ENCODE measurements around the gene TSPEAR. TPM values are rescaled to one million over a fixed set of nuclear protein-coding genes. Genes with fewer than 3 reads are reported as not detected.

Gene TSPEAR
- polyA plus RNA-seq, 1 experiment = not detected

DNA sequence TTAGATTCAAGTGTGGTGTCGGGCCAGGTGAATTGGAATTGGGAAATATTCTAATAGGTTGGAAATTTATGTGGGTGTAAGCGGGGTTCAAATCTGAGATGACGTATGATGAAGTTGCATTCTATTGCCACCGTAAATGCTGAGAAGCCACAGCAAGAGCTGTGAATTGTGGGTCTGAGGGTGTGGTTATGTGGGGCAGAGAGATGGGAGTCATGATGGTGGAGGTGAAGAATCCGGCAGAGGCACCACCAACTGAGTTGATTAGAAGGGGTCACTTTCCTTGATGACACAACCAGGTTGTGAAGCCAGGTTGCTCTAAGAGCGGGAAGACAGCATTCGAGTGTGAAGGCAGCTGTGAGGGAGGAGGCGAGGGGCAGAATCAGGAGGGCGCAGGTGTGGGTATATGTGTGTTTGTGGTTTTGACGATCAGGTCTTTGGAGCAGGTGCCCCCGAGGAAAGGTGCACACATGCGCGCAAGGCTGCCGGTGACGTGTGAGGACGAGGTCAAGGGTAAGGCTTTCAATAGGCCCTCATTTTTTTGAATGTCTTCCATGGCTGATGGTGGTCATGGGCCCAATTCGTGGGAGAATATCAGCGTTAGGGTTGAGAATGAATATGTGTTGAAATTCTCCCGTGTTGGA lies 237.3 kb downstream of the TSPEAR start:
- DNase-seq (ENCODE audit: low read depth) = no peak
- Histone ChIP-seq H3K36me3 (ENCODE audit: control insufficient read depth, insufficient read depth, low read length) (no peaks in the 10 kb centered on the region), H3K4me3 (ENCODE audit: low read depth, low read length) (no peak overlapping the region), H3K27me3 (ENCODE audit: control insufficient read depth, insufficient read depth, low read length) (peaks cover 4% of the 10 kb centered on the region; the same call in 1 of the 2 replicates)
- TF ChIP-seq, protein P1, sequence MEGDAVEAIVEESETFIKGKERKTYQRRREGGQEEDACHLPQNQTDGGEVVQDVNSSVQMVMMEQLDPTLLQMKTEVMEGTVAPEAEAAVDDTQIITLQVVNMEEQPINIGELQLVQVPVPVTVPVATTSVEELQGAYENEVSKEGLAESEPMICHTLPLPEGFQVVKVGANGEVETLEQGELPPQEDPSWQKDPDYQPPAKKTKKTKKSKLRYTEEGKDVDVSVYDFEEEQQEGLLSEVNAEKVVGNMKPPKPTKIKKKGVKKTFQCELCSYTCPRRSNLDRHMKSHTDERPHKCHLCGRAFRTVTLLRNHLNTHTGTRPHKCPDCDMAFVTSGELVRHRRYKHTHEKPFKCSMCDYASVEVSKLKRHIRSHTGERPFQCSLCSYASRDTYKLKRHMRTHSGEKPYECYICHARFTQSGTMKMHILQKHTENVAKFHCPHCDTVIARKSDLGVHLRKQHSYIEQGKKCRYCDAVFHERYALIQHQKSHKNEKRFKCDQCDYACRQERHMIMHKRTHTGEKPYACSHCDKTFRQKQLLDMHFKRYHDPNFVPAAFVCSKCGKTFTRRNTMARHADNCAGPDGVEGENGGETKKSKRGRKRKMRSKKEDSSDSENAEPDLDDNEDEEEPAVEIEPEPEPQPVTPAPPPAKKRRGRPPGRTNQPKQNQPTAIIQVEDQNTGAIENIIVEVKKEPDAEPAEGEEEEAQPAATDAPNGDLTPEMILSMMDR (IDR thresholded peaks at IDR 0.05; ENCODE audit: insufficient read depth, low read depth, low read length) = no peak
- CTCF ChIA-PET = interaction anchor here (1.0 kb wide), 2 partner anchors 12 to 26 kb away, joined by 3 to 4 read pairs; no protein-coding TSS in a partner anchor
- POLR2A ChIA-PET = no interaction called here

DNA sequence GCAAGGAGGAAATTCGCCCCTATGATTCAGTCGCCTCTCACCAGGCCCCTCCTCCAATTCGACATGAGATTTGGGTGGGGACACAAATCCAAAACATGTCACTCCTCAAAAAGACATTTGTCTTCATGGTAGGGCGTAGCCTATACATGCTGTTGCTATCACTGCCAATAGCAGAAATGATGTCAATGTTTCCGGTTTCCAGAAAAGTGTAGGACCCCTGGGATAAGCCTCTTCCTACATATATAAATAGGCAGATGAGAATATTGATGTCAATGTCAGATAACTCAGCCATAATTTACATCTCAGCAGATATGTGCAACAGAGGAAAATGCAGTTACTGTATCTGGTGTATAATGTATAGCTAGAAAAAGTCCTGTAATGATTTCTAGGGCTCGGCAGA lies 239.4 kb downstream of the TSPEAR start:
- no peak for DNase-seq (ENCODE audit: low read depth)
- Histone ChIP-seq H3K36me3 (ENCODE audit: control insufficient read depth, insufficient read depth, low read length) (no peaks in the 10 kb centered on the region), H3K27me3 (ENCODE audit: control insufficient read depth, insufficient read depth, low read length) (peaks cover 4% of the 10 kb centered on the region; the same call in 1 of the 2 replicates), H3K4me3 (ENCODE audit: low read depth, low read length) (no peak overlapping the region)
- TF ChIP-seq, protein P1 (IDR thresholded peaks at IDR 0.05; ENCODE audit: insufficient read depth, low read depth, low read length) = no peak
- ChIA-PET CTCF (no interaction called here), POLR2A (no interaction called here)

DNA sequence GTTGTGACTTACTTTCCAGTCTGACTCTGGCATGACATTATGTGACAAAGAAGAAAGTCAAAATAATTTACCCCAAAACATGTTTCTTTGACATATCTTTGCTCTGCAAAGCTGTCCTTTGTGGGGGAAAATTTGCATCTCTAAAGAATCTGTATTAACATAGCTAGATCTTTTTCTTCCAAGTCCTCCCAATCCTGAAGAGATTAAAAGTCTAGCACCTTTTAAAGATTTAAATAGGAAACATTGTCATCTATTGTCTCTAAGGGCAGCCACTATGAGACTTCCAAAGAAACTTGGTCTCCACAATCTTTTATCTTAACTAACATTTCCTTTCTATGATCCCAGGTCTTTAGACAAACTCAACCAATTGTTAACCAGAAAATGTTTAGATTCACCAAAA lies 240.0 kb downstream of the TSPEAR start:
- H3K4me3 ChIP-seq (ENCODE audit: low read depth, low read length) = no peak overlapping the region
- TF ChIP-seq, protein P1 (IDR thresholded peaks at IDR 0.05; ENCODE audit: insufficient read depth, low read depth, low read length) = no peak
- no peaks in the 10 kb centered on the region for H3K36me3 ChIP-seq (ENCODE audit: control insufficient read depth, insufficient read depth, low read length)
- H3K27me3 ChIP-seq (ENCODE audit: control insufficient read depth, insufficient read depth, low read length) = peaks cover 2% of the 10 kb centered on the region; the same call in 1 of the 2 replicates
- POLR2A ChIA-PET = no interaction called here
- CTCF ChIA-PET = no interaction called here
- no peak for DNase-seq (ENCODE audit: low read depth)

DNA sequence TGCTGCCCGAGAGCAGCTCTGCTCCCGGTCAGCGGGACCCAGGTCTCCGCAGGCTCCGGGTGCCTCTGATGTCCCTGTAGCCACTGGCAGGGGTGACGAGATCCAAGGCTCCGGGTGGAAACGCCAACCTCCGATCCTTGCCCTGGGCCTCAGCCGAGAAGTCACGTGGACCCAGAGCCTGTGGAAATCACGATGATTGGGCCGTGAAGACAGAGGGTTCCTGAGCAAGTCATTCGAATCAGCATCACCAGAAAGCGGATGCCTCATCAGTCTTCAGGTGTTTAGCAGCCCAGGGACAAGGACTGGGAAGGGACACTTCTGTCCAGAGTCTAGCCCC lies 243.5 kb downstream of the TSPEAR start:
- H3K27me3 ChIP-seq (ENCODE audit: control insufficient read depth, insufficient read depth, low read length) = no peaks in the 10 kb centered on the region
- DNase-seq (ENCODE audit: low read depth) = no peak
- H3K4me3 ChIP-seq (ENCODE audit: low read depth, low read length) = no peak overlapping the region
- ChIA-PET POLR2A (no interaction called here), CTCF (no interaction called here)
- H3K36me3 ChIP-seq (ENCODE audit: control insufficient read depth, insufficient read depth, low read length) = no peaks in the 10 kb centered on the region
- TF ChIP-seq, protein P1 (IDR thresholded peaks at IDR 0.05; ENCODE audit: insufficient read depth, low read depth, low read length) = no peak

DNA sequence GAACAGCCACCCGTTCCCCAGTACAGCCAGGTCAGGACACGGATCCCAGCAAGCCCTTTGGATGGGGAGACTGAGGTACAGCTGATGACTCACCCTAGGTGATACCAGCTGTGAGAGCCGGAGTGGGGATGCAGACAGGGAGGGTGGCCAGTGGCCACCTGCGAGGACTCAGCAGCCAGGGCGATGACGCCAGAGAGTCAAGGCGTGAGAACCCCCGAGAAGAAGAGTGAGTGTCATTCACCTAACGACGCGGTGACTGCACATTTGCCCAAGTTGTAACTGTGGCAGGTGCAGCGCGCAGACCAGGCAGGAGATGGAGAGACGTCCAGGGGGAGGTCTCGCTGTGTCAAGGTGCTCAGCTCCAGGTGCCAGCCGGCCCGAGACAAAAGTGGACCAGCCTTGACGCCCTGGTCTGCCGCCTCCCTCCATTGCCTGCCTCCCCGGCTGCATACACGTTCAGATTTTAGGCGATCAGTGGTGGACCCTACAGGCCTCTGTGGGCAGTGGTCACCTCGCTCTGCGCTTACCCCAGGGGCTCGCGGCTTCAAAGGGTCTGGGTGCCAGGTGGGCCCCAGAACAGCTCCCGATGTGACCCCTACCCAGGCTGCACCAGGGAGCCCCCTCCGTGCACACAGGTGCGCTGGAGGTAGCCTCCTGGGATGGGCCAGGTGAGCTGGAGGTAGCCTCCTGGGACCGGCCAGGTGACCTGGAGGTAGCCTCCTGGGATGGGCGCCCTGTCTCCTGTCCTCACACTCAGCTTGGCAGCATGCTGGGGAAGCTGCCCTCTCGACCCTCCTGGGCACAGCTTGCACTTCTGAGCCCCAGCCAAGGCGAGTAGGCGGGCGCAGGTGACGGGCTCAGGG lies 244.1 kb downstream of the TSPEAR start:
- CTCF ChIA-PET = no interaction called here
- DNase-seq (ENCODE audit: low read depth) = no peak
- TF ChIP-seq, protein P1 (IDR thresholded peaks at IDR 0.05; ENCODE audit: insufficient read depth, low read depth, low read length) = no peak
- H3K4me3 ChIP-seq (ENCODE audit: low read depth, low read length) = no peak overlapping the region
- POLR2A ChIA-PET = no interaction called here
- no peaks in the 10 kb centered on the region for H3K27me3 ChIP-seq (ENCODE audit: control insufficient read depth, insufficient read depth, low read length)
- H3K36me3 ChIP-seq (ENCODE audit: control insufficient read depth, insufficient read depth, low read length) = no peaks in the 10 kb centered on the region

Data from BJ (cell line).